SU-DHL-6 (cell line): ENCODE results near the gene PRDM16.

Source experiments
- H2AFZ ChIP-seq: fragments of 200-600 bp; sonication (generic); 2 replicates; pipeline ENCODE4 v1.6.1; 2014; ENCODE audit warnings: low read depth, mild to moderate bottlenecking, moderate library complexity, mixed read lengths, antibody characterized with exemption, low read length; ENCODE audit not compliant: severe bottlenecking
- H3F3A ChIP-seq: fragments of 200-600 bp; shearing (Covaris generic); 2 replicates; pipeline ENCODE4 v1.6.0; 2016; ENCODE audit warnings: antibody characterized with exemption, mild to moderate bottlenecking; ENCODE audit not compliant: insufficient read depth
- H3K27ac ChIP-seq: fragments of 200-600 bp; sonication (generic); 2 replicates; pipeline ENCODE4 v1.5.1; 2016; ENCODE audit warnings: low read depth, mild to moderate bottlenecking, low read length, moderate library complexity, mixed read lengths
- H3K27me3 ChIP-seq: fragments of 200-600 bp; sonication (generic), shearing (Covaris generic); 2 replicates; pipeline ENCODE4 v1.6.0; 2014; ENCODE audit warnings: mild to moderate bottlenecking, low read length
- H3K36me3 ChIP-seq: fragments of 200-600 bp; sonication (generic); 2 replicates; pipeline ENCODE4 v1.6.1; 2014; ENCODE audit warnings: mild to moderate bottlenecking, low read length, mixed read lengths
- H3K4me2 ChIP-seq: fragments of 300-600, 200-600 bp; shearing (Covaris generic), sonication (generic); 2 replicates; pipeline ENCODE4 v1.6.0; 2014; ENCODE audit warnings: low read length, low read depth, mild to moderate bottlenecking; ENCODE audit not compliant: poor library complexity, severe bottlenecking
- H3K4me3 ChIP-seq: fragments of 200-600 bp; sonication (generic); 2 replicates; pipeline ENCODE4 v1.5.1; 2014; ENCODE audit warnings: antibody characterized with exemption, low read length, mild to moderate bottlenecking, mixed read lengths; ENCODE audit not compliant: insufficient read depth, poor library complexity, severe bottlenecking
- H3K79me2 ChIP-seq: fragments of 200-600 bp; sonication (generic); 2 replicates; pipeline ENCODE4 v1.6.1; 2014; ENCODE audit warnings: mild to moderate bottlenecking, low read length, moderate library complexity; ENCODE audit not compliant: insufficient read depth
- H3K9ac ChIP-seq: fragments of 200-600 bp; sonication (generic); 2 replicates; pipeline ENCODE4 v1.7.0; 2014; ENCODE audit warnings: mild to moderate bottlenecking, low read length
- H3K9me2 ChIP-seq: fragments of 200-600 bp; sonication (generic); replicated peaks from 2 replicates; pipeline ENCODE4 v1.6.1; 2014; ENCODE audit warnings: low read length; ENCODE audit not compliant: insufficient read depth
- H3K9me3 ChIP-seq: fragments of 200-600 bp; sonication (generic); 2 replicates; pipeline ENCODE4 v1.6.1; 2014; ENCODE audit warnings: low read length, mixed read lengths; ENCODE audit not compliant: insufficient read depth
- H4K20me1 ChIP-seq: fragments of 200-600 bp; sonication (generic); 2 replicates; pipeline ENCODE4 v1.6.1; 2014; ENCODE audit warnings: low read depth, mild to moderate bottlenecking, antibody characterized with exemption, low read length, moderate library complexity, mixed read lengths
- EZH2phosphoT487 ChIP-seq: fragments of 200-600 bp; sonication (generic), shearing (Covaris generic); conservative IDR thresholded peaks from 2 replicates; pipeline ENCODE4 v1.6.1; 2018; ENCODE audit warnings: mild to moderate bottlenecking, antibody characterized with exemption, low read length, moderate library complexity, mixed read lengths
- TF ChIP-seq, protein P1 (sequence below): fragments of 200-600 bp; sonication (generic); IDR thresholded peaks from one replicate; pipeline ENCODE4 v1.5.1; 2017; ENCODE audit warnings: antibody characterized with exemption, mild to moderate bottlenecking, low read length, moderate library complexity; ENCODE audit not compliant: insufficient read depth, poor library complexity, severe bottlenecking

PRDM16 gene

DNA sequence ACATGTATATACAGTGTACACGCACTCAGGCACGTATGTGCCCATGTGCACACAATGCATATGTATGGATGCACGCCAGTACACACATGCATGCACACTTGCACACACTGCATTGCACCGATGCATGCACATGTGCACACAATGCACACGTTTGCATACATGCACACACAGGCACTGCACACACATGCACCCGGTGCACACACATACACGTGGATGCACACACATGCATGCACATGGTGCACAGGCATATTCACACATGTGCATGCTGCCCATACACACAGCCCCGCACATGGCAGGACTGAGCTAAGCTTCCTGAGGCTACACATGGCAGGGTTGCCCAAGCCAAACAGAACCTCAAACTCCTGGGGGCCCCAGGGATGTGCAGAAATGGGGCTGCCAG, 405.0 kb downstream of the PRDM16 start:
- Histone ChIP-seq H3K9ac (no peak overlapping the region), H3K4me3 (no peak overlapping the region), H3F3A (no peaks in the 10 kb centered on the region), H3K79me2 (no peaks in the 10 kb centered on the region), H3K27ac (no peak overlapping the region), H3K36me3 (no peaks in the 10 kb centered on the region), H3K9me2 (no peaks in the 10 kb centered on the region), H3K9me3 (no peaks in the 10 kb centered on the region), H2AFZ (no peak overlapping the region), H4K20me1 (no peaks in the 10 kb centered on the region), H3K27me3 (no peaks in the 10 kb centered on the region), H3K4me2 (no peak overlapping the region)
- TF ChIP-seq, protein P1, sequence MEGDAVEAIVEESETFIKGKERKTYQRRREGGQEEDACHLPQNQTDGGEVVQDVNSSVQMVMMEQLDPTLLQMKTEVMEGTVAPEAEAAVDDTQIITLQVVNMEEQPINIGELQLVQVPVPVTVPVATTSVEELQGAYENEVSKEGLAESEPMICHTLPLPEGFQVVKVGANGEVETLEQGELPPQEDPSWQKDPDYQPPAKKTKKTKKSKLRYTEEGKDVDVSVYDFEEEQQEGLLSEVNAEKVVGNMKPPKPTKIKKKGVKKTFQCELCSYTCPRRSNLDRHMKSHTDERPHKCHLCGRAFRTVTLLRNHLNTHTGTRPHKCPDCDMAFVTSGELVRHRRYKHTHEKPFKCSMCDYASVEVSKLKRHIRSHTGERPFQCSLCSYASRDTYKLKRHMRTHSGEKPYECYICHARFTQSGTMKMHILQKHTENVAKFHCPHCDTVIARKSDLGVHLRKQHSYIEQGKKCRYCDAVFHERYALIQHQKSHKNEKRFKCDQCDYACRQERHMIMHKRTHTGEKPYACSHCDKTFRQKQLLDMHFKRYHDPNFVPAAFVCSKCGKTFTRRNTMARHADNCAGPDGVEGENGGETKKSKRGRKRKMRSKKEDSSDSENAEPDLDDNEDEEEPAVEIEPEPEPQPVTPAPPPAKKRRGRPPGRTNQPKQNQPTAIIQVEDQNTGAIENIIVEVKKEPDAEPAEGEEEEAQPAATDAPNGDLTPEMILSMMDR = no peak
- no peak for TF ChIP-seq EZH2phosphoT487

DNA sequence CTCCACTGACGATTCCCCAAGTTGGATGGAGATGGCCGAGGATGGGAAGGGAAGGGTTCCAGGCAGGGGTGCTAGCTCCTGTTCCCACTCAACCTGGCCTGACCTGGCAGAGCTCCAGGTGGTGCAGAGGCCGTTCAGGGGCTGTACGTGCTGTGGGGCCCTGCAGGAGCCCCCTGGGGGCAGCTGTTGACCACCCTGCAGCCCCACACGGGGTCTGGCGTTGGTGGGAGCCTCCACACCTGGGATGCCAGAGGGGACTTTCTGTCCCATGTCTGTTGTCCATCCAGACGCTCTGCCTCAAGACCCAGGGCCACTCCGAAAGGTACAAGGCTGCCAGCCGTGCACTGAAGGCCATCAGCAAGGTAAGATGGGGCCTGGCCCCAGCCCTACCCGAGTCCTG, 405.4 kb downstream of the PRDM16 start:
- Histone ChIP-seq H3K9ac (no peak overlapping the region), H3K27me3 (no peaks in the 10 kb centered on the region), H3K4me2 (no peak overlapping the region), H3K4me3 (no peak overlapping the region), H4K20me1 (no peaks in the 10 kb centered on the region), H3K79me2 (no peaks in the 10 kb centered on the region), H2AFZ (no peak overlapping the region), H3K9me2 (no peaks in the 10 kb centered on the region), H3K27ac (no peak overlapping the region), H3F3A (no peaks in the 10 kb centered on the region), H3K9me3 (no peaks in the 10 kb centered on the region), H3K36me3 (no peaks in the 10 kb centered on the region)
- TF ChIP-seq, protein P1 = no peak
- TF ChIP-seq EZH2phosphoT487 = no peak

DNA sequence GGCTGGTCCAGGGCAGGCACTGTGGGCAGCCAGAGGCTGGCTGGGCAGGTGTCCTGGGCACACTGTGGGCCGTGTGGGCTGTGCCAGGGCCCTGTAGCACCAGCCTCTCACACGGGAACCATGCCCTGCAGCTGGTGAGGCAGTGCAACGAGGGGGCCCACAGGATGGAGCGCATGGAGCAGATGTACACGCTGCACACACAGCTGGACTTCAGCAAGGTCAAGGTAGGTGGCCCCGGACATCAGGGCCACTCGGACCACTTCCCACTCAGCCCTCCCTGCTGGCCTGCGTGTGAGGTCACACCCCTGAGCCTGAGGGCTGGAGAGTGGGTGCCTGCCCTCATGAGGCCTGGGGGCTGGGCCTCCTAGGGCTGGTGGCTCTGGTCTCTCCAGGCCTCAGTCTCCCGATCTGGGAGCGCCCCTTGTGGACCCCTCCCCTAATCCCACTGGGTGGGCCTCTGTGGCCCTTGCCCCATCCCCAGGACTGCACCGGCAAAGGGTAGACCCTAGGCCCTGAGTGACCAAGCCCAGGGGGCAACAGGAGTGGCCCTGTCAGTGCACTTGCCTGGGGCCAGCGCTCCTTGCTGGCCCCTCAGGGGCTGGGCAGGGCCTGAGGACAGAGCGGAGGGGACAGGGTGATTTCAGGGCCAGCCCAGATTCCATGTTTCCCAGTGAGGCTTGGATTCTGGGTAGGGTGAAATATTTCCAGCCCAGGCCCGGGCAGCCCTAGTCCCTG, 407.0 kb downstream of the PRDM16 start:
- H3K4me2 ChIP-seq = no peak overlapping the region
- no peak overlapping the region for H2AFZ ChIP-seq
- no peaks in the 10 kb centered on the region for H3K79me2 ChIP-seq
- no peaks in the 10 kb centered on the region for H3F3A ChIP-seq
- no peak for TF ChIP-seq EZH2phosphoT487
- TF ChIP-seq, protein P1 = no peak
- H3K36me3 ChIP-seq = no peaks in the 10 kb centered on the region
- no peak overlapping the region for H3K4me3 ChIP-seq
- H3K9me3 ChIP-seq = no peaks in the 10 kb centered on the region
- no peaks in the 10 kb centered on the region for H3K9me2 ChIP-seq
- no peaks in the 10 kb centered on the region for H3K27me3 ChIP-seq
- H3K27ac ChIP-seq = no peak overlapping the region
- no peak overlapping the region for H3K9ac ChIP-seq
- no peaks in the 10 kb centered on the region for H4K20me1 ChIP-seq
